ENCODE data around the gene ABCF2. TPM values are rescaled to one million over a fixed set of nuclear protein-coding genes. Genes with fewer than 3 reads are reported as not detected.

ABCF2 gene
- total and polyA plus RNA-seq, 2 of the 4 experiments (the other 2 are of a cell fraction), result 46.2 to 103 TPM

DNA sequence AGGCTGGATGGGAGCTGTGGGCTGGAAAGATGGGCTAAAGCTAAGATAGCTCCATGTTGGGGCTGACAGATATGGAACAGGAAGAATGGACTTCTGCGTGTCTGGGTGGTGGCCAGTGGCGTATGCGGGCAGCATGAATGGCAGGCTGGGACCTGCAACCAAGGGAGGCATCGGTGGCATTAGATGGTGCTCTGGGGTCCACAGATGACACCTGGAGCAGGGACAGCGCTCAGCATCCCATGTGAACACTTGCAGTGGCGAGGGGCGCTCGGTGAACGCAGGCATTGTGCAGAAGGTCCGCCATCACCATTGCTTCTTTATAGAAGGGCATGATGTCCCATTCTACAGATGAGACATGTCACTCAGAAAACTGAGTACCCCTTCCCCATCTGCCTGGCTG is 42.5 kb upstream of the ABCF2 start:
- BruUV-seq (replicated peaks), result no TSS peak
- Histone ChIP-seq H4K8ac (ENCODE audit: low read depth in 2 of 2, low read length in 2 of 2) (no peak overlapping the region), H2BK15ac (ENCODE audit: low read depth, low read length) (no peak overlapping the region), H2BK120ac (ENCODE audit: low read depth, low read length) (no peak overlapping the region), H4K91ac (ENCODE audit: insufficient read depth, low read depth, low read length) (no peak overlapping the region), H3K36me3 (ENCODE audit: control insufficient read depth, insufficient read depth, low read length) (no peaks in the 10 kb centered on the region; the same call in 1 of the 2 replicates), H3K4me3 (ENCODE audit: insufficient read depth, low read depth, low read length) (no peak overlapping the region), H4K20me1 (ENCODE audit: insufficient read depth, low read length) (no peaks in the 10 kb centered on the region; the same call in 1 of the 2 replicates), H3K27ac (ENCODE audit: insufficient read depth, low read length) (no peak overlapping the region), H3K9me3 (ENCODE audit: control insufficient read depth, insufficient read depth, low read length) (no peaks in the 10 kb centered on the region), H2AFZ (replicated peaks; ENCODE audit: low read length, poor library complexity) (no peak overlapping the region), H2AK9ac (replicated peaks; ENCODE audit: low read depth, low read length, poor library complexity) (no peak overlapping the region), H3K23ac (ENCODE audit: low read depth, low read length) (no peak overlapping the region), H3K4ac (ENCODE audit: low read depth, low read length) (no peak overlapping the region), H2BK20ac (ENCODE audit: low read depth, low read length) (no peak overlapping the region), H2AK5ac (ENCODE audit: low read depth, low read length) (no peak overlapping the region), H4K5ac (ENCODE audit: low read depth, low read length) (no peak overlapping the region), H2BK5ac (ENCODE audit: low read depth, low read length, poor library complexity, severe bottlenecking) (no peak overlapping the region), H3K9me1 (ENCODE audit: insufficient read depth, low read length) (no peaks in the 10 kb centered on the region), H3K4me2 (ENCODE audit: low read depth, low read length) (no peak overlapping the region), H3K14ac (replicated peaks; ENCODE audit: low read depth, low read length) (no peak overlapping the region), H3K27me3 (ENCODE audit: control insufficient read depth, insufficient read depth, low read length) (no peaks in the 10 kb centered on the region; the same call in 1 of the 2 replicates), H3K56ac (ENCODE audit: extremely low read depth, insufficient read depth, low read length) (no peak overlapping the region), H3K4me1 (ENCODE audit: control insufficient read depth, insufficient read depth, low read length) (peaks cover 4% of the 10 kb centered on the region; the same call in 1 of the 2 replicates), H3K9ac (ENCODE audit: low read depth, low read length) (no peak overlapping the region), H3K18ac (ENCODE audit: low read depth, low read length) (no peak overlapping the region), H3K79me1 (ENCODE audit: low read depth in 1 of 2, low read length in 2 of 2) (no peaks in the 10 kb centered on the region)
- CTCF ChIA-PET, result no interaction called here
- DNase-seq, result no peak
- 98% methylated on average over 8 of the region's 10 CpGs; no CpG with 5 or more reads in 1 of the 2 experiments for WGBS, 2 experiments (ENCODE audit: extremely low coverage in 2 of 2, insufficient read length in 1 of 2)
- in situ Hi-C loops (cut with MboI; ENCODE audit: low sequenced_read_pairs) (no loop called here), dilution Hi-C loops (cut with HindIII; ENCODE audit: low sequenced_read_pairs, unreplicated experiment) (no loop called here), intact Hi-C loops (cut with micrococcal nuclease) (no loop called here)
- POLR2A ChIA-PET (ENCODE audit: unreplicated experiment), result no interaction called here
- TF ChIP-seq NFE2L2 (IDR thresholded peaks at IDR 0.05; ENCODE audit: low read depth, low read length) (no peak), RFX5 (IDR thresholded peaks at IDR 0.05; ENCODE audit: low read depth, low read length) (no peak), MAZ (IDR thresholded peaks at IDR 0.05; ENCODE audit: borderline replicate concordance, low read depth, low read length) (no peak), MAFK (IDR thresholded peaks at IDR 0.05; ENCODE audit: low read depth, low read length) (no peak), RAD21 (IDR thresholded peaks at IDR 0.05; ENCODE audit: low read length) (no peak), RCOR1 (IDR thresholded peaks at IDR 0.05; ENCODE audit: insufficient replicate concordance, low read length) (no peak), CHD1 (IDR thresholded peaks at IDR 0.05; ENCODE audit: low read depth, low read length) (no peak), POLR2A (IDR thresholded peaks at IDR 0.05; ENCODE audit: low read depth, low read length) (no peak), BHLHE40 (IDR thresholded peaks at IDR 0.05; ENCODE audit: low read depth, low read length) (no peak), MXI1 (IDR thresholded peaks at IDR 0.05; ENCODE audit: borderline replicate concordance, low read depth, low read length) (no peak), FOS (IDR thresholded peaks at IDR 0.05; ENCODE audit: low read depth, low read length) (no peak)
- TF ChIP-seq, protein P1, sequence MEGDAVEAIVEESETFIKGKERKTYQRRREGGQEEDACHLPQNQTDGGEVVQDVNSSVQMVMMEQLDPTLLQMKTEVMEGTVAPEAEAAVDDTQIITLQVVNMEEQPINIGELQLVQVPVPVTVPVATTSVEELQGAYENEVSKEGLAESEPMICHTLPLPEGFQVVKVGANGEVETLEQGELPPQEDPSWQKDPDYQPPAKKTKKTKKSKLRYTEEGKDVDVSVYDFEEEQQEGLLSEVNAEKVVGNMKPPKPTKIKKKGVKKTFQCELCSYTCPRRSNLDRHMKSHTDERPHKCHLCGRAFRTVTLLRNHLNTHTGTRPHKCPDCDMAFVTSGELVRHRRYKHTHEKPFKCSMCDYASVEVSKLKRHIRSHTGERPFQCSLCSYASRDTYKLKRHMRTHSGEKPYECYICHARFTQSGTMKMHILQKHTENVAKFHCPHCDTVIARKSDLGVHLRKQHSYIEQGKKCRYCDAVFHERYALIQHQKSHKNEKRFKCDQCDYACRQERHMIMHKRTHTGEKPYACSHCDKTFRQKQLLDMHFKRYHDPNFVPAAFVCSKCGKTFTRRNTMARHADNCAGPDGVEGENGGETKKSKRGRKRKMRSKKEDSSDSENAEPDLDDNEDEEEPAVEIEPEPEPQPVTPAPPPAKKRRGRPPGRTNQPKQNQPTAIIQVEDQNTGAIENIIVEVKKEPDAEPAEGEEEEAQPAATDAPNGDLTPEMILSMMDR (conservative IDR thresholded peaks at IDR 0.05; ENCODE audit: low read depth, low read length), result no peak
- TF ChIP-seq, protein P2, sequence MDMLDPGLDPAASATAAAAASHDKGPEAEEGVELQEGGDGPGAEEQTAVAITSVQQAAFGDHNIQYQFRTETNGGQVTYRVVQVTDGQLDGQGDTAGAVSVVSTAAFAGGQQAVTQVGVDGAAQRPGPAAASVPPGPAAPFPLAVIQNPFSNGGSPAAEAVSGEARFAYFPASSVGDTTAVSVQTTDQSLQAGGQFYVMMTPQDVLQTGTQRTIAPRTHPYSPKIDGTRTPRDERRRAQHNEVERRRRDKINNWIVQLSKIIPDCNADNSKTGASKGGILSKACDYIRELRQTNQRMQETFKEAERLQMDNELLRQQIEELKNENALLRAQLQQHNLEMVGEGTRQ (IDR thresholded peaks at IDR 0.05; ENCODE audit: low read depth, low read length), result no peak
- ATAC-seq (ENCODE audit: low read depth), result no peak

All from IMR-90 (cell line).